ENCODE results near the gene TOR1AIP2.
A peak's percentile ranks its signal among the peaks of the same experiment; 100 is the strongest.

The TOR1AIP2 gene

GRCh38 chr1:179813626-179814545 is 63.7 kb downstream of the TOR1AIP2 start:
- no peaks in the 10 kb centered on the region for H3K9me3 ChIP-seq (ENCODE audit: low read length)
- no peaks in the 10 kb centered on the region for H4K20me1 ChIP-seq (ENCODE audit: insufficient read depth, low read length)
- no peaks in the 10 kb centered on the region for H3F3A ChIP-seq (ENCODE audit: insufficient read depth, low read length)
- no peaks in the 10 kb centered on the region for H3K27me3 ChIP-seq (ENCODE audit: insufficient read depth, low read length)
- H3K4me3 ChIP-seq (ENCODE audit: low read depth, low read length, poor library complexity, severe bottlenecking), result peak overlapping the region; percentile 60
- peaks cover 13% of the 10 kb centered on the region for H3K4me1 ChIP-seq (ENCODE audit: insufficient read depth, low read length, severe bottlenecking)
- H3K9me2 ChIP-seq (ENCODE audit: low read depth, low read length), result no peaks in the 10 kb centered on the region
- peak overlapping the region; percentile 72; the same call in 1 of the 2 replicates for H3K4me2 ChIP-seq (ENCODE audit: low read length)
- H3K9ac ChIP-seq (ENCODE audit: low read length), result no peak overlapping the region
- no peak overlapping the region for H3K27ac ChIP-seq (ENCODE audit: low read depth, low read length, poor library complexity, severe bottlenecking)
- no peaks in the 10 kb centered on the region for H3K79me2 ChIP-seq (ENCODE audit: insufficient read depth, low read length)
- TF ChIP-seq, protein P1, sequence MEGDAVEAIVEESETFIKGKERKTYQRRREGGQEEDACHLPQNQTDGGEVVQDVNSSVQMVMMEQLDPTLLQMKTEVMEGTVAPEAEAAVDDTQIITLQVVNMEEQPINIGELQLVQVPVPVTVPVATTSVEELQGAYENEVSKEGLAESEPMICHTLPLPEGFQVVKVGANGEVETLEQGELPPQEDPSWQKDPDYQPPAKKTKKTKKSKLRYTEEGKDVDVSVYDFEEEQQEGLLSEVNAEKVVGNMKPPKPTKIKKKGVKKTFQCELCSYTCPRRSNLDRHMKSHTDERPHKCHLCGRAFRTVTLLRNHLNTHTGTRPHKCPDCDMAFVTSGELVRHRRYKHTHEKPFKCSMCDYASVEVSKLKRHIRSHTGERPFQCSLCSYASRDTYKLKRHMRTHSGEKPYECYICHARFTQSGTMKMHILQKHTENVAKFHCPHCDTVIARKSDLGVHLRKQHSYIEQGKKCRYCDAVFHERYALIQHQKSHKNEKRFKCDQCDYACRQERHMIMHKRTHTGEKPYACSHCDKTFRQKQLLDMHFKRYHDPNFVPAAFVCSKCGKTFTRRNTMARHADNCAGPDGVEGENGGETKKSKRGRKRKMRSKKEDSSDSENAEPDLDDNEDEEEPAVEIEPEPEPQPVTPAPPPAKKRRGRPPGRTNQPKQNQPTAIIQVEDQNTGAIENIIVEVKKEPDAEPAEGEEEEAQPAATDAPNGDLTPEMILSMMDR (IDR thresholded peaks at IDR 0.05; ENCODE audit: low read length), result no peak
- TF ChIP-seq EZH2 (IDR thresholded peaks at IDR 0.05; ENCODE audit: borderline replicate concordance, low read length), result no peak
- no peaks in the 10 kb centered on the region for H3K36me3 ChIP-seq (ENCODE audit: insufficient read depth, low read length)
- H2AFZ ChIP-seq (ENCODE audit: low read length), result no peak overlapping the region

GRCh38 chr1:179812501-179813292 is 64.9 kb downstream of the TOR1AIP2 start:
- TF ChIP-seq, protein P1 (IDR thresholded peaks at IDR 0.05; ENCODE audit: low read length), result no peak
- TF ChIP-seq EZH2 (IDR thresholded peaks at IDR 0.05; ENCODE audit: borderline replicate concordance, low read length), result no peak
- Histone ChIP-seq H3K4me1 (ENCODE audit: insufficient read depth, low read length, severe bottlenecking) (peaks cover 13% of the 10 kb centered on the region), H3K9me3 (ENCODE audit: low read length) (no peaks in the 10 kb centered on the region), H3K27ac (ENCODE audit: low read depth, low read length, poor library complexity, severe bottlenecking) (no peak overlapping the region), H3F3A (ENCODE audit: insufficient read depth, low read length) (no peaks in the 10 kb centered on the region), H2AFZ (ENCODE audit: low read length) (no peak overlapping the region), H4K20me1 (ENCODE audit: insufficient read depth, low read length) (no peaks in the 10 kb centered on the region), H3K4me2 (ENCODE audit: low read length) (no peak overlapping the region), H3K36me3 (ENCODE audit: insufficient read depth, low read length) (no peaks in the 10 kb centered on the region), H3K27me3 (ENCODE audit: insufficient read depth, low read length) (no peaks in the 10 kb centered on the region), H3K79me2 (ENCODE audit: insufficient read depth, low read length) (no peaks in the 10 kb centered on the region), H3K9me2 (ENCODE audit: low read depth, low read length) (no peaks in the 10 kb centered on the region), H3K9ac (ENCODE audit: low read length) (no peak overlapping the region), H3K4me3 (ENCODE audit: low read depth, low read length, poor library complexity, severe bottlenecking) (no peak overlapping the region)

DNA sequence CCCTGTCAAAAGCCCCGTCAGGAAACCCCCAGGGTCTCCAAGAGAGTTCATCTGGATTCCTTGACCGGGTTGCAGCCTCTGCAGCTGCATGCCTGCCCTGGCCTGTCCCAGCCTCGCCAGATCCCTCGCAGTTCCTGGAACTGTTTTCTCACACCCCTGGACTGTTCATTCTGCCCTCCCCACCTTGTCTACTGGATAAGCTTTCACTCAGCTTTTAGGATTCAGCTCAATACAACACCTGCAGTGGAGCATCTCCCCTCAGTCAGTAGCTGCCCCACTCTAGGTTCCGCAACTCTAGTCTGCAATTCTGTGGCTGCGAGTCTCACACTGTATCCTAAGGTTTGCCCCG is 67.3 kb downstream of the TOR1AIP2 start:
- Histone ChIP-seq H3K9me3 (ENCODE audit: low read length) (no peaks in the 10 kb centered on the region), H3K36me3 (ENCODE audit: insufficient read depth, low read length) (no peaks in the 10 kb centered on the region), H3K9ac (ENCODE audit: low read length) (no peak overlapping the region), H2AFZ (ENCODE audit: low read length) (no peak overlapping the region), H3K4me3 (ENCODE audit: low read depth, low read length, poor library complexity, severe bottlenecking) (no peak overlapping the region), H3K79me2 (ENCODE audit: insufficient read depth, low read length) (no peaks in the 10 kb centered on the region), H3F3A (ENCODE audit: insufficient read depth, low read length) (no peaks in the 10 kb centered on the region), H3K4me1 (ENCODE audit: insufficient read depth, low read length, severe bottlenecking) (peaks cover 9% of the 10 kb centered on the region), H3K9me2 (ENCODE audit: low read depth, low read length) (no peaks in the 10 kb centered on the region), H3K4me2 (ENCODE audit: low read length) (no peak overlapping the region), H4K20me1 (ENCODE audit: insufficient read depth, low read length) (no peaks in the 10 kb centered on the region), H3K27me3 (ENCODE audit: insufficient read depth, low read length) (peaks cover 4% of the 10 kb centered on the region; the same call in 1 of the 2 replicates), H3K27ac (ENCODE audit: low read depth, low read length, poor library complexity, severe bottlenecking) (no peak overlapping the region)
- TF ChIP-seq EZH2 (IDR thresholded peaks at IDR 0.05; ENCODE audit: borderline replicate concordance, low read length), result no peak
- TF ChIP-seq, protein P1 (IDR thresholded peaks at IDR 0.05; ENCODE audit: low read length), result no peak

Data from OCI-LY1 (cell line).